Fibroblast of peridontal ligament (primary cell): ENCODE results near the gene GAS2.
"Not testable (repeated sequence)": the region's sequence is repeated elsewhere in the genome, so short reads cannot be mapped to it uniquely, and the experiment has no call there.

Experiments used
- DNase-seq: peaks from one replicate; pipeline ENCODE4 v3.0.0-alpha.2; 2010; ENCODE audit errors: extremely low read depth

Gene GAS2

GRCh38 chr11:22666325-22666687, at the start of gene GAS2:
TSS of gene GAS2 (plus strand) at chr11:22666611. CDS start at chr11:22674870, 8,259 bp downstream.
- DNase-seq: peak; percentile 1

DNA sequence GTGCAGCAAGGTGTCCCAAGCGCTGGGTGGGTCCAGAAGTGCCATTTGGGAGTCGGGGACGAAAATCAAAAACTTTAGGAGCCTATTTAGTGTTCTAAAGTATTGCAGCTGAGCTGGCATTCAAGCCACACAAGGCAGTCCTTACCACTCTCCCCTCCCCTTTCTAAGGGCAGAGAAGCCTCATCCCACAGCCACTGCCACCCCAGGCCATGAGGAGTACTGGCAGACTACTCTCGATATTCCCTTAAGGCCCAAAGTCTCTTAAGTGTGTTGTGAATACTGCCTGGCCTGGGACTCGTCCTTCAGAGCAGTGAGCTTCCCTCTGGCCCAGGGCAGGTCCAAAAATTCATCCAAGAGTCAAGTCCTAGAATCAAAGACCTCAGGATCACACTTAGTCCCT, 48.5 kb upstream of the GAS2 start:
- no peak for DNase-seq

GRCh38 chr11:22624742-22625447, 41.5 kb upstream of the GAS2 start:
- peak; percentile 51 for DNase-seq

GRCh38 chr11:22625448-22626287, 40.7 kb upstream of the GAS2 start, which contains the start of gene FANCF:
TSS of gene FANCF (minus strand) at chr11:22625823. CDS start at chr11:22625810, 13 bp downstream.
- peak; percentile 100 for DNase-seq

DNA sequence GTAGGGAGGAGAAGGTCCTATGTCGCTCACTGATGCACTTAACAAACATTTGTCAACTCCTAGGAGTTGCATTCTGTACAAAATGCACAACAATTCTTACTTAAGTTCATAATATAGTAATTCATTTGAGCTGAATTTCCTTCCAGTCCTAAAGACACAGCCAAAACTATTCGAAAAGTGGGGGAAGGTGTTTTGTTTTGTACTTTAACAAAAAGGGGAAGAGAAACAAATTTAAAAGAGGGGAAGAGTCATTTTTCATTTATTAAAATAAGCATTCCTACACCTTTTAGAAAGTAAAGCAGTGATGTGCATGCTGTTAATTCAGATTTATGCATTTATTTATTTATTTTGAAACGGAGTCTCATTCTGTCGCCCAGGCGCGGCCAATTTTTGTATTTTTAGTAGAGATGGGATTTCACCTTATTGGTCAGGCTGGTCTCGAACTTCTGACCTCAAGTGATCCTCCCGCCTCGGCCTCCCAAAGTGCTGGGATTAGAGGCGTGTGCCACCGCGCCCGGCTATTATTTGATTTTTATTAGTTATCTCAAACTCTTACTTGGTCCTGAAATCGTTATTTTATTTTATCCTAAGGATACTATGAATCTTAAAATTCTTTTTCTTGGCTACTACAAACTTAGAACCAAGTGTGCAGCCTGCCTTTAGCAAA, 39.7 kb upstream of the GAS2 start:
- no peak for DNase-seq

DNA sequence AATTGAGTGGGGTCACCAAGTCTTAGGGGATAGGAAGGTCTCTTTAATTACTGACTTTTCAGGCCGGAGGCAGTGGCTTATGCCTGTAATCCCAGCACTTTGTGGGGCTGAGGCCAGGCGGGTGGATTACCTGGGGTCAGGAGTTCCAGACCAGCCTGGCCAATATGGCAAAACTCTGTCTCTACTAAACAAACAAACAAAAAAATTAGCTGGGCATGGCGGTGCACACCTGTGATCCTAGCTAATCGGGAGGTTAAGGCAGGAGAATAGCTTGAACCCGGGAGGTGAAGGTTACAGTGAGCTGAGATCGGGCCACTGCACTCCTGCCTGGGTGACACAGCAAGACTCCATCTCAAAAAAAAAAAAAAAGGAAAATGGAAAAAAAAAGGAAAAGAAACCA, 39.0 kb upstream of the GAS2 start:
- DNase-seq: no peak

DNA sequence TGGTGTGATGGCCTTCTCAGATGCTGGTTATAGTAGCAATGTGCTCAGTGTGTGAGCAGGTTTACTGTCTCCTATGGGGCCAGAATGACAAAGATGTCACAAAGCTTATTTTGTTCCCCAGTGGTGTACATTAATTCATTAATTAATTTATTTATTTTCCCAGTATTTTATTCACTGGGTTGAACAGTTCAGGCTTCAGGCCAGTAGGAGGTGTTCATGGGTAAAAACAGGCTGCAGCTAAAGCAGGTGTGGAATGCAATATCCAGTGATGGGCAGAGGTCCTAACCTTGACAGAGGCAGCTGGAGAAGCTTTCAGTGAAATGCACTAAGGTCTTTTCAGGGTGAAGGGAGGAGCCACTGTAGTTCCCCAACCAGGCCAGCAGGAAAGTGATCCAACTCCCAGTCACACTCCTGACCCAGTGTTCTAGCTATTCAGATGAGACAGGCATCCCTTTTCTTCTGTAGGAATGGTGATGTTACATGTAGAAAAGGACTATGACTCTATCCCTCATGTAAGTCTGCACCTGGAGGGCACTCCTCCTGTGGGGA, 33.0 kb upstream of the GAS2 start:
- DNase-seq: no peak

- DNase-seq: peak; percentile 0
These were observed 31.3 kb upstream of the GAS2 start for GRCh38 chr11:22634897-22635629.

- DNase-seq: no peak
These were observed 30.7 kb upstream of the GAS2 start for GRCh38 chr11:22635689-22636088.

- DNase-seq: no peak
These were observed 25.5 kb upstream of the GAS2 start for GRCh38 chr11:22640862-22641261.

DNA sequence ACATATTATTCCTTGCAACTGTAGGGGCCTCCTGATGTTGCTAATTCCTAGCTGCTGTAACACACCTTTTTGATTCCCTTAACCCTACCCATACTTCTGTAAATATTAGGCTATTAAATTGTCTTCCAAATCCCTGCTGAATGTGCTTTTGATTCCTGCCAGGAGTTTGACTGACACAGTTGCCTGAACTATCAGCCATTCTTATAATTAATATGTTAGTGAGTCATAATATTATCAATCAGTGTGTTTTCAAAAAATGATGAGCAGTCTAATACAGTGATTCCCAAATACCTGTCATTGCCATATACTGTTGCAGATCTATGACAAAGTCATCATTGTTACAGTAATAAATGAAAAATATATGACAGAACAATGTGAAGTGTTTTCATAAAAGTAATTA, 24.9 kb upstream of the GAS2 start:
- no peak for DNase-seq

DNA sequence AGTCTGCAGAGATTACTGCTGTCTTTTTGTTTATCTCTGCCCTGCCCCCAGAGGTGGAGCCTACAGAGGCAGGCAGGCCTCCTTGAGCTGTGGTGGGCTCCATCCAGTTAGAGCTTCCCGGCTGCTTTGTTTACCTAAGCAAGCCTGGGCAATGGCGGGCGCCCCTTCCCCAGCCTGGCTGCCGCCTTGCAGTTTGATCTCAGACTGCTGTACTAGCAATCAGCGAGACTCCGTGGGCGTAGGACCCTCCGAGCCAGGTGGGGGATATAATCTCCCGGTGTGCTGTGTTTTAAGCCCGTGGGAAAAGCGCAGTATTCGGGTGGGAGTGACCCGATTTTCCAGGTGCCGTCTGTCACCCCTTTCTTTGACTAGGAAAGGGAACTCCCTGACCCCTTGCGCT, 14.1 kb upstream of the GAS2 start:
- DNase-seq: not testable (repeated sequence)

DNA sequence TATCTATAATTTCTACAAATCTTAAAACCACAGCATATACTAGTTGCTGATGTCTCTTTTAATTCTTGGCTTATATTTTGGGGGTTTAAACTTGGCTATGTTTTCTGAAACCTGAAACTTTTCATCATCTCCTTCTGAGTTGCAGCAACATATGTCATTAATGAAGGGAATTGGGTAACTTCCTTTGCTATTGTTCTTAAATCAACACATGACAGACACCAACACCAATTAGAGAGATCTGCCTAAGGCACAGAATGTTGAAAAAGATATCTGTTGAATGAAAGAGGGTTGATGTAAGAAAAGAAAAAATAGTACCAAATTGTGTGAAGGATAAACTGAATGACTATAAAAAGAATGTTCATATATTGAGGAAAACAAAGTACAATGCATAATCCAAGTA, 10.3 kb upstream of the GAS2 start:
- DNase-seq: no peak

GRCh38 chr11:22657101-22657694, 9.2 kb upstream of the GAS2 start:
- DNase-seq: no peak

GRCh38 chr11:22659783-22660182, 6.6 kb upstream of the GAS2 start:
- DNase-seq: no peak

GRCh38 chr11:22666688-22667439, 453 bp downstream of the GAS2 start:
- no peak for DNase-seq

GRCh38 chr11:22668005-22668796, 1.8 kb downstream of the GAS2 start:
- DNase-seq: no peak

- no peak for DNase-seq
These were observed 3.0 kb downstream of the GAS2 start for GRCh38 chr11:22669368-22669767.

GRCh38 chr11:22670830-22671229, 4.4 kb downstream of the GAS2 start:
- no peak for DNase-seq

GRCh38 chr11:22671751-22672150, 5.3 kb downstream of the GAS2 start:
- DNase-seq: no peak
